Spleen (tissue), 11 donors: ENCODE measurements around the gene ZNF609. TPM values are rescaled to one million over a fixed set of nuclear protein-coding genes. Genes with fewer than 3 reads are reported as not detected.

ENCODE experiments used
- DNase-seq: peaks from one replicate; pipeline ENCODE4 v3.0.0-alpha.2; 2020
- H3K27ac ChIP-seq, 8 donors: fragments of 200-600 bp; sonication (generic) in 7 of 8; 1 replicate in 4 of 8; 2 replicates in 4 of 8; pipeline versions ENCODE4 v1.5.0 to v1.8.0; 2016 to 2021; ENCODE audit warnings: inconsistent platforms in 4 of 8, mild to moderate bottlenecking in 4 of 8, moderate library complexity in 1 of 8
- H3K27me3 ChIP-seq, 7 donors: fragments of 200-600 bp; sonication (generic) in 6 of 7; replicated peaks in 1 of 7; 1 replicate in 4 of 7; 2 replicates in 3 of 7; pipeline versions ENCODE4 v1.5.0 to v1.8.0; 2016 to 2021; ENCODE audit warnings: inconsistent platforms in 3 of 7, mild to moderate bottlenecking in 1 of 7
- H3K36me3 ChIP-seq, 6 donors: fragments of 200-600 bp; sonication (generic) in 5 of 6; 1 replicate in 4 of 6; 2 replicates in 2 of 6; pipeline versions ENCODE4 v1.5.0 to v1.8.0; 2016 to 2021; ENCODE audit warnings: inconsistent platforms in 2 of 6
- H3K4me1 ChIP-seq, 6 donors: fragments of 200-600 bp; sonication (generic) in 5 of 6; 1 replicate in 3 of 6; 2 replicates in 3 of 6; pipeline versions ENCODE4 v1.5.0 to v1.8.0; 2016 to 2021; ENCODE audit warnings: inconsistent platforms in 3 of 6
- H3K4me3 ChIP-seq, 8 donors: fragments of 200-600 bp; sonication (generic) in 7 of 8; 1 replicate in 4 of 8; 2 replicates in 4 of 8; pipeline versions ENCODE4 v1.5.0 to v1.8.0; 2016 to 2021; ENCODE audit warnings: inconsistent platforms in 4 of 8, mild to moderate bottlenecking in 4 of 8, moderate library complexity in 2 of 8
- H3K9me3 ChIP-seq, 8 donors: fragments of 200-600 bp; sonication (generic) in 7 of 8; 1 replicate in 4 of 8; 2 replicates in 4 of 8; pipeline versions ENCODE4 v1.5.0 to v1.8.0; 2016 to 2021; ENCODE audit warnings: inconsistent platforms in 4 of 8
- CTCF ChIP-seq, 11 experiments: fragments of 200-600 bp in 7 of 11; fragments of 450-650 bp in 4 of 11; sonication (generic) in 4 of 11; IDR thresholded peaks in 8 of 11; conservative IDR thresholded peaks in 3 of 11; 1 replicate in 7 of 11; 2 replicates in 4 of 11; pipeline versions ENCODE4 v1.4.0 to v1.8.0; 2016 to 2021; ENCODE audit warnings: antibody characterized with exemption in 11 of 11, inconsistent platforms in 4 of 11, mild to moderate bottlenecking in 1 of 11
- POLR2A ChIP-seq, 3 donors: fragments of 450-650 bp; IDR thresholded peaks; one replicate each; pipeline ENCODE4 v1.5.1; 2017; ENCODE audit warnings: antibody characterized with exemption in 3 of 3, mild to moderate bottlenecking in 1 of 3
- POLR2AphosphoS5 ChIP-seq, 3 donors: sonication (generic); formaldehyde crosslinking; IDR thresholded peaks; one replicate each; pipeline ENCODE4 v1.5.1; 2017; ENCODE audit warnings: antibody characterized with exemption in 3 of 3
- whole genome bisulfite sequencing, 5 donors: extraction: QIAGEN DNeasy Blood & Tissue Kit in 3 of 5; methylation state at CpG; one replicate each; pipeline versions ENCODE4 v1.1.5 to v1.1.7; 2013 to 2018; 5-methylcytosine and 5-hydroxymethylcytosine counted together
- intact Hi-C: fragments of 100-400 bp; cut with DNase I; formaldehyde crosslinking; loops from one replicate; pipeline ENCODE4 v1.15.0; 2023; ENCODE audit warnings: low total_unique reads
- polyA plus RNA-seq, 3 donors: library from polyadenylated mRNA; stranded (reverse); fragments of 200-250 nt; gene quantifications; one replicate each; pipeline ENCODE4 v1.2.1, GENCODE V29; 2013
- total RNA-seq, 7 donors: library from RNA; depleted of rRNA in 3 of 7; stranded (reverse); fragments of >200 nt in 3 of 7; fragmentation: NEBNext Ultra II Directional in 4 of 7; extraction: Animal tissue kit (Norgen Biotek cat#: 25700) in 4 of 7; gene quantifications; one replicate each; pipeline versions ENCODE4 v1.1.0 to v1.2.1, GENCODE V29; 2016 to 2021
- donor health status: healthy with polysubstance abuse.
- donor health status: DM: no; HTN: no; CAD: no; lungs with moderate emphysema.
- donor health status: DM: no; HTN: no; CAD: no.
- donor health status: Bipolar disorder and iron deficiency.
- donor health status: healthy.
- donor health status: DM: no; HTN: no; CAD: no.
- donor health status: DM: yes; HTN: yes; CAD: no.

The ZNF609 gene
- total and polyA plus RNA-seq, 10 donors: 2.4 to 55.7 (median 38.8) TPM

DNA sequence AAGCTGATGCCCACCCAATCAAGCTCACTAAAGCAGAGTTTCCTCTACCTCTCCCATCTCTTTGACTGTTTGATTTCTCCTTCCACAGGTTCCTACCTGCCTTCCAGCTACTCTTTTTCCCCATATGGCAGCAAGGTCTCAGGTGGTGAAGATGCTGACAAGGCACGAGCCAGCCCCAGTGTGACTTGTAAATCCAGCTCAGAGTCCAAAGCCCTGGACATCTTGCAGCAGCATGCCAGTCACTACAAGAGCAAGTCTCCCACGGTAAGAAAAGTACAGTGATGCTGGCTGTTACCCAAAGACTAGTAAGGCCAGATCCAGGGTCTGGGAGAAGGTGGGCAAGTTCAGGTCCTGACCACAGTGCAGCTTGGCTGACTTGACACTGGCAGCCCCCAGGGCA, 219.7 kb downstream of the ZNF609 start:
- no peak overlapping the region for H3K4me3 ChIP-seq
- peak; percentile 30 for DNase-seq
- peaks cover 0 to 41% (median 8%) of the 10 kb centered on the region in 6 donors for H3K4me1 ChIP-seq
- 79 to 91% (median 83%) methylated on average over 2 of the region's 2 CpGs for WGBS, 5 donors
- TF ChIP-seq POLR2A (IDR thresholded peaks at IDR 0.05) (no peak), CTCF (IDR thresholded peaks at IDR 0.05 in 8 of 11, conservative IDR thresholded peaks at IDR 0.05 in 3 of 11) (no peak), POLR2AphosphoS5 (IDR thresholded peaks at IDR 0.05) (no peak)
- H3K27me3 ChIP-seq: no peaks in the 10 kb centered on the region
- intact Hi-C loops: no loop called here
- H3K36me3 ChIP-seq: peaks cover 2 to 100% (median 62%) of the 10 kb centered on the region in 6 donors
- H3K9me3 ChIP-seq: no peaks in the 10 kb centered on the region
- peak overlapping the region in 1 of 8 donors; percentile 11 for H3K27ac ChIP-seq

GRCh38 chr15:64681424-64682024, 221.1 kb downstream of the ZNF609 start:
- intact Hi-C loops: no loop called here
- peak overlapping the region in 1 of 8 donors; percentile 30 for H3K27ac ChIP-seq

DNA sequence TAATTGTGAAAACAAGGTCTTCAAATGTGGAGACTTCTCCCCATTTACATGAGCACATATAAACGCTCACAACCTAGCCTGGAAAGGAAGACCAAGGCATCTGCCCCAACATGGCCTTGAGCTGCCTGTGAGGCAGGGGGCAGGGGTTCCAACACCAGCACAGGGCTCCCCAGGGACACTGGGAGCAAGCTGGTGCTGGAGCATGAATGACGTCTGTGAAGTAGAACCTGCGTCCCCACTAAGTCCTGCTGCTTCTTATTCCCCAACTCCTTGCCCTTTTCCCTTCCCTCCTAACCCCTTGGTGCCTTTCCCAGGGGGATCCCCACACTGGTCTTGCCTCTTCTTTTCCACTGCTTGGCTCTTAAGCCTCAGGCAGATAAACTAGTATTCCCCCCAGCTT, 221.9 kb downstream of the ZNF609 start:
- intact Hi-C loops: no loop called here

More at GRCh38 chr15:64681424-64682024, 221.1 kb downstream of the ZNF609 start:
- Histone ChIP-seq H3K36me3 (peaks cover 2 to 100% (median 62%) of the 10 kb centered on the region in 6 donors), H3K9me3 (no peaks in the 10 kb centered on the region), H3K4me3 (no peak overlapping the region), H3K27me3 (no peaks in the 10 kb centered on the region), H3K4me1 (peaks cover 0 to 55% (median 16%) of the 10 kb centered on the region in 6 donors)
- WGBS, 5 donors: 61 to 84% (median 78%) methylated on average over 8 to 9 of the region's 9 CpGs
- peak; percentile 41 for DNase-seq
- TF ChIP-seq POLR2A (IDR thresholded peaks at IDR 0.05) (no peak), CTCF (IDR thresholded peaks at IDR 0.05 in 8 of 11, conservative IDR thresholded peaks at IDR 0.05 in 3 of 11) (peak in 10 of 11 experiments; percentile 20 to 77 (median 59)), POLR2AphosphoS5 (IDR thresholded peaks at IDR 0.05) (peak in 1 of 3 donors; percentile 28)

More for the DNA sequence above, 221.9 kb downstream of the ZNF609 start:
- DNase-seq: peak; percentile 52
- Histone ChIP-seq H3K27ac (peak overlapping the region in 3 of 8 donors; percentile 19 to 42 (median 30)), H3K9me3 (no peaks in the 10 kb centered on the region), H3K4me3 (no peak overlapping the region), H3K36me3 (peaks cover 2 to 100% (median 68%) of the 10 kb centered on the region in 6 donors), H3K27me3 (no peaks in the 10 kb centered on the region), H3K4me1 (peaks cover 0 to 62% (median 20%) of the 10 kb centered on the region in 6 donors)
- 78 to 90% (median 84%) methylated on average over 3 of the region's 3 CpGs for WGBS, 5 donors
- TF ChIP-seq POLR2AphosphoS5 (IDR thresholded peaks at IDR 0.05): no peak
- TF ChIP-seq POLR2A (IDR thresholded peaks at IDR 0.05): no peak
- no peak for TF ChIP-seq CTCF (IDR thresholded peaks at IDR 0.05 in 8 of 11, conservative IDR thresholded peaks at IDR 0.05 in 3 of 11)
